ENCODE results near the gene EIF4EBP2. TPM values are rescaled to one million over a fixed set of nuclear protein-coding genes. Genes with fewer than 3 reads are reported as not detected.

Gene EIF4EBP2
- total RNA-seq, 1 experiment from 2014 or later: 93.2 TPM

- Mint-ChIP-seq H3K4me3 (no peak overlapping the region), H3K27me3 (ENCODE audit: low read depth) (no peaks in the 10 kb centered on the region; the same call in 1 of the 2 replicates), H3K27ac (no peak overlapping the region), H3K9me3 (no peaks in the 10 kb centered on the region), H3K36me3 (ENCODE audit: insufficient read depth in 1 of 3, low read depth in 3 of 3) (peaks cover 0 to 2% (median 0%) of the 10 kb centered on the region in 3 experiments; a peak in 3 of 7 replicates), H3K4me1 (peaks cover 8 to 12% of the 10 kb centered on the region in 2 experiments)
- H2AFZ ChIP-seq (ENCODE audit: low read length): no peak overlapping the region
- no CpG with 5 or more reads among the region's 2 CpGs for WGBS (ENCODE audit: extremely low coverage, insufficient read length, low lambda C conversion rate)
- no peak overlapping the region for H2BK20ac ChIP-seq (ENCODE audit: low read depth, low read length, poor library complexity, severe bottlenecking)
- no peak for TF ChIP-seq CTCF (conservative IDR thresholded peaks at IDR 0.05)
- no peaks in the 10 kb centered on the region for H3K9me3 ChIP-seq (ENCODE audit: control insufficient read depth, low read depth, low read length)
- no peaks in the 10 kb centered on the region for H3K79me2 ChIP-seq (ENCODE audit: insufficient read depth, low read length)
- no peak overlapping the region for H2BK15ac ChIP-seq (ENCODE audit: low read depth, low read length)
- H3K79me1 ChIP-seq (ENCODE audit: insufficient read depth, low read depth, low read length, poor library complexity, severe bottlenecking): no peaks in the 10 kb centered on the region
- H4K8ac ChIP-seq (replicated peaks; ENCODE audit: insufficient read length, low read depth, low read length): no peak overlapping the region
- H4K5ac ChIP-seq (ENCODE audit: insufficient read length, low read depth, low read length): no peak overlapping the region
- no peak overlapping the region for H3K18ac ChIP-seq (ENCODE audit: insufficient read length, low read depth, low read length)
- no peak overlapping the region for H3K4me2 ChIP-seq (ENCODE audit: insufficient read depth, insufficient read length, low read length)
- H2BK12ac ChIP-seq (ENCODE audit: insufficient read length, low read depth, low read length): no peak overlapping the region
- no peak overlapping the region for H3K4ac ChIP-seq (ENCODE audit: low read depth, low read length)
- no peak for DNase-seq
- H3K4me1 ChIP-seq (ENCODE audit: insufficient read depth, low read length): no peaks in the 10 kb centered on the region
- H3K9ac ChIP-seq (ENCODE audit: extremely low read depth, insufficient read length, low read length): no peak overlapping the region
- no peaks in the 10 kb centered on the region for H3K23me2 ChIP-seq (ENCODE audit: insufficient read length, low read depth, low read length, poor library complexity, severe bottlenecking)
- no peak overlapping the region for H3K14ac ChIP-seq (ENCODE audit: insufficient read depth, low read length)
- H4K20me1 ChIP-seq (ENCODE audit: control insufficient read depth, insufficient read depth, insufficient read length): no peaks in the 10 kb centered on the region
- H2AK5ac ChIP-seq (ENCODE audit: insufficient read length, low read length): no peak overlapping the region
- H3K27ac ChIP-seq (ENCODE audit: insufficient read length, low read depth, low read length): no peak overlapping the region
- no peak overlapping the region for H3K56ac ChIP-seq (ENCODE audit: insufficient read length, low read depth, low read length)
- no peak overlapping the region for H3K23ac ChIP-seq (ENCODE audit: insufficient read length, low read depth, low read length)
- no peak overlapping the region for H3T11ph ChIP-seq (ENCODE audit: low read length)
- no peak overlapping the region for H2BK120ac ChIP-seq (ENCODE audit: low read depth, low read length, poor library complexity, severe bottlenecking)
- no peak overlapping the region for H2BK5ac ChIP-seq (ENCODE audit: insufficient read length, low read length)
- H3K27me3 ChIP-seq (ENCODE audit: insufficient read depth, low read length): no peaks in the 10 kb centered on the region
- H4K91ac ChIP-seq (ENCODE audit: insufficient read length, low read depth, low read length): no peak overlapping the region
Observed at GRCh38 chr10:70360215-70360614, 43.7 kb upstream of the EIF4EBP2 start.

All from H9 (cell line).